Tibial nerve (tissue), 4 donors: ENCODE data around the gene SVIL. TPM values are rescaled to one million over a fixed set of nuclear protein-coding genes. Genes with fewer than 3 reads are reported as not detected.

Source experiments
- DNase-seq, 2 donors: peaks; one replicate each; pipeline ENCODE4 v3.0.0-alpha.2; 2019; ENCODE audit warnings: low spot score in 2 of 2
- H3K27ac ChIP-seq, 4 donors: fragments of 200-600 bp; sonication (generic) in 3 of 4; one replicate each; pipeline ENCODE4 v1.5.1; 2017 to 2019; ENCODE audit warnings: mild to moderate bottlenecking in 1 of 4
- H3K27me3 ChIP-seq, 2 donors: fragments of 200-600 bp; sonication (generic) in 1 of 2; one replicate each; pipeline versions ENCODE4 v1.5.1 to v1.6.0; 2017 to 2019
- H3K36me3 ChIP-seq, 3 donors: fragments of 200-600 bp; sonication (generic); one replicate each; pipeline ENCODE4 v1.5.1; 2018 to 2019
- H3K4me1 ChIP-seq, 4 donors: fragments of 200-600 bp; sonication (generic) in 3 of 4; one replicate each; pipeline ENCODE4 v1.5.1; 2017 to 2019
- H3K4me3 ChIP-seq, 4 donors: fragments of 200-600 bp; sonication (generic) in 3 of 4; one replicate each; pipeline ENCODE4 v1.5.1; 2017 to 2019; ENCODE audit warnings: mild to moderate bottlenecking in 1 of 4, moderate library complexity in 1 of 4
- H3K9me3 ChIP-seq, 4 donors: fragments of 200-600 bp; sonication (generic) in 3 of 4; one replicate each; pipeline ENCODE4 v1.5.1; 2017 to 2019
- CTCF ChIP-seq, 5 experiments: fragments of 200-600 bp in 3 of 5; fragments of 450-650 bp in 2 of 5; sonication (generic) in 3 of 5; IDR thresholded peaks; one replicate each; pipeline ENCODE4 v1.5.1; 2016 to 2019; ENCODE audit warnings: antibody characterized with exemption in 5 of 5, mild to moderate bottlenecking in 3 of 5, moderate library complexity in 2 of 5
- EP300 ChIP-seq, 2 donors: sonication (generic); formaldehyde crosslinking; IDR thresholded peaks; one replicate each; pipeline ENCODE4 v1.6.1; 2017; ENCODE audit warnings: antibody characterized with exemption in 2 of 2, mild to moderate bottlenecking in 1 of 2
- POLR2A ChIP-seq, 2 donors: fragments of 450-650 bp; IDR thresholded peaks; one replicate each; pipeline ENCODE4 v1.6.1; 2017; ENCODE audit warnings: antibody characterized with exemption in 2 of 2, mild to moderate bottlenecking in 2 of 2, moderate library complexity in 2 of 2
- WGBS, 2 donors: methylation state at CpG; one replicate each; pipeline ENCODE4 v1.1.5; 2018; 5-methylcytosine and 5-hydroxymethylcytosine counted together
- total RNA-seq, 4 donors: library from RNA; depleted of rRNA; stranded (reverse); fragments of >200 nt; gene quantifications; one replicate each; pipeline ENCODE4 v1.1.0, GENCODE V29; 2016

The SVIL gene
- total RNA-seq, 4 donors from 2014 or later, result 23.6 to 32.0 (median 26.0) TPM

- TF ChIP-seq EP300 (IDR thresholded peaks at IDR 0.05), result no peak
- TF ChIP-seq CTCF (IDR thresholded peaks at IDR 0.05), result no peak
- TF ChIP-seq POLR2A (IDR thresholded peaks at IDR 0.05), result no peak
- H3K36me3 ChIP-seq, result no peaks in the 10 kb centered on the region
- H3K27ac ChIP-seq, result no peak overlapping the region
- 88 to 90% methylated on average over 6 of the region's 6 CpGs for WGBS, 2 donors
- no peak overlapping the region for H3K4me3 ChIP-seq
- no peaks in the 10 kb centered on the region for H3K9me3 ChIP-seq
- no peaks in the 10 kb centered on the region for H3K27me3 ChIP-seq
- no peak for DNase-seq
- peaks cover 0 to 14% (median 4%) of the 10 kb centered on the region in 4 donors for H3K4me1 ChIP-seq
Observed at GRCh38 chr10:29600821-29601220, 34.0 kb downstream of the SVIL start.

- DNase-seq, result no peak
- H3K27me3 ChIP-seq, result no peaks in the 10 kb centered on the region
- no peaks in the 10 kb centered on the region for H3K9me3 ChIP-seq
- TF ChIP-seq CTCF (IDR thresholded peaks at IDR 0.05) (no peak), POLR2A (IDR thresholded peaks at IDR 0.05) (no peak), EP300 (IDR thresholded peaks at IDR 0.05) (no peak)
- H3K4me3 ChIP-seq, result no peak overlapping the region
- WGBS, 2 donors, result 95 to 100% methylated on average over 2 of the region's 2 CpGs
- H3K36me3 ChIP-seq, result no peaks in the 10 kb centered on the region
- peaks cover 0 to 14% (median 4%) of the 10 kb centered on the region in 4 donors for H3K4me1 ChIP-seq
- no peak overlapping the region for H3K27ac ChIP-seq
Observed at GRCh38 chr10:29600067-29600466, 34.7 kb downstream of the SVIL start.

- 30 to 36% methylated on average over 6 of the region's 6 CpGs for WGBS, 2 donors
- Histone ChIP-seq H3K27me3 (no peaks in the 10 kb centered on the region), H3K9me3 (no peaks in the 10 kb centered on the region), H3K36me3 (no peaks in the 10 kb centered on the region), H3K27ac (peak overlapping the region in 3 of 4 donors; percentile 36 to 63 (median 60)), H3K4me3 (no peak overlapping the region), H3K4me1 (peaks cover 0 to 14% (median 4%) of the 10 kb centered on the region in 4 donors)
- peak in 1 of 2 donors; percentile 40 for DNase-seq
- TF ChIP-seq POLR2A (IDR thresholded peaks at IDR 0.05), result no peak
- no peak for TF ChIP-seq CTCF (IDR thresholded peaks at IDR 0.05)
- TF ChIP-seq EP300 (IDR thresholded peaks at IDR 0.05), result peak in 1 of 2 donors; percentile 13
Observed at GRCh38 chr10:29598851-29599311, 35.9 kb downstream of the SVIL start.

GRCh38 chr10:29596826-29597225 is 37.9 kb downstream of the SVIL start:
- Histone ChIP-seq H3K4me3 (no peak overlapping the region), H3K27me3 (no peaks in the 10 kb centered on the region), H3K27ac (no peak overlapping the region), H3K9me3 (no peaks in the 10 kb centered on the region), H3K36me3 (no peaks in the 10 kb centered on the region), H3K4me1 (peaks cover 0 to 14% (median 4%) of the 10 kb centered on the region in 4 donors)
- TF ChIP-seq EP300 (IDR thresholded peaks at IDR 0.05), result no peak
- TF ChIP-seq CTCF (IDR thresholded peaks at IDR 0.05), result no peak
- TF ChIP-seq POLR2A (IDR thresholded peaks at IDR 0.05), result no peak
- no peak for DNase-seq
- 91 to 93% methylated on average over 11 of the region's 11 CpGs for WGBS, 2 donors

- no peaks in the 10 kb centered on the region for H3K27me3 ChIP-seq
- H3K27ac ChIP-seq, result no peak overlapping the region
- no peak for TF ChIP-seq CTCF (IDR thresholded peaks at IDR 0.05)
- TF ChIP-seq POLR2A (IDR thresholded peaks at IDR 0.05), result no peak
- TF ChIP-seq EP300 (IDR thresholded peaks at IDR 0.05), result no peak
- no peak overlapping the region for H3K4me3 ChIP-seq
- 94 to 100% methylated on average over 1 of the region's 1 CpG for WGBS, 2 donors
- peaks cover 0 to 14% (median 4%) of the 10 kb centered on the region in 4 donors for H3K4me1 ChIP-seq
- H3K9me3 ChIP-seq, result no peaks in the 10 kb centered on the region
- no peak for DNase-seq
- H3K36me3 ChIP-seq, result no peaks in the 10 kb centered on the region
Observed at GRCh38 chr10:29596356-29596755, 38.4 kb downstream of the SVIL start.
